Kidney glomerular epithelial cell (primary cell): Measurements from ENCODE around the gene ALLC.

Experiments
- DNase-seq: peaks from one replicate; lab custom pipeline; 2025; lab: John Stamatoyannopoulos, UW

Gene ALLC

GRCh38 chr2:3679180-3679579 lies 21.2 kb downstream of the ALLC start:
- no peak for DNase-seq

GRCh38 chr2:3679616-3680393 lies 21.8 kb downstream of the ALLC start:
- DNase-seq: no peak

GRCh38 chr2:3680548-3681345 lies 22.7 kb downstream of the ALLC start:
- DNase-seq: no peak

- DNase-seq: no peak
These were observed 23.6 kb downstream of the ALLC start for GRCh38 chr2:3681625-3682024.

- DNase-seq: no peak
These were observed 24.8 kb downstream of the ALLC start for GRCh38 chr2:3682811-3683210.

- no peak for DNase-seq
These were observed 25.9 kb downstream of the ALLC start for GRCh38 chr2:3683748-3684454.

- no peak for DNase-seq
These were observed 32.2 kb downstream of the ALLC start for GRCh38 chr2:3689998-3690748.

GRCh38 chr2:3692375-3692774 lies 34.4 kb downstream of the ALLC start:
- DNase-seq: peak; percentile 7

GRCh38 chr2:3696545-3696944 lies 38.5 kb downstream of the ALLC start:
- no peak for DNase-seq

GRCh38 chr2:3701071-3701470 lies 43.1 kb downstream of the ALLC start:
- DNase-seq: no peak

GRCh38 chr2:3703236-3703756 lies 45.3 kb downstream of the ALLC start, which contains the start of gene DCDC2C:
TSS of gene DCDC2C (plus strand) at chr2:3703575. CDS start at chr2:3703752, 177 bp downstream.
- DNase-seq: no peak

- DNase-seq: no peak
These were observed 45.9 kb downstream of the ALLC start for GRCh38 chr2:3703757-3704355.

- no peak for DNase-seq
These were observed 46.7 kb downstream of the ALLC start for GRCh38 chr2:3704692-3705091.

GRCh38 chr2:3705782-3706181 lies 47.8 kb downstream of the ALLC start:
- DNase-seq: no peak

- no peak for DNase-seq
These were observed 48.9 kb downstream of the ALLC start for GRCh38 chr2:3706892-3707291.

GRCh38 chr2:3708576-3708975 lies 50.6 kb downstream of the ALLC start:
- no peak for DNase-seq

GRCh38 chr2:3709225-3709624 lies 51.2 kb downstream of the ALLC start:
- no peak for DNase-seq

GRCh38 chr2:3712424-3712823 lies 54.4 kb downstream of the ALLC start:
- no peak for DNase-seq

- DNase-seq: no peak
These were observed 55.0 kb downstream of the ALLC start for GRCh38 chr2:3712831-3713503.

GRCh38 chr2:3718679-3719078 lies 60.7 kb downstream of the ALLC start:
- no peak for DNase-seq

GRCh38 chr2:3725002-3725401 lies 67.0 kb downstream of the ALLC start:
- DNase-seq: no peak
